ENCODE data around the gene ZC3H12D. TPM values are rescaled to one million over a fixed set of nuclear protein-coding genes. Genes with fewer than 3 reads are reported as not detected.

The ZC3H12D gene
- 0.04 and 0.07 TPM in 2 replicates for total RNA-seq (2014; rRNA removed; shearing (Covaris generic))
- polyA plus RNA-seq (2016; fragmentation: Nextera tagmentation; extraction: Ambion mirVana): not detected in 2 replicates
- long read RNA-seq: 0 reads

- no peaks in the 10 kb centered on the region for H3K36me3 ChIP-seq (ENCODE audit: insufficient read depth)
- Mint-ChIP-seq H3K9me3 (no peaks in the 10 kb centered on the region), H3K4me3 (no peak within 1 kb of the TSS), H3K36me3 (ENCODE audit: low read depth) (no peaks in the 10 kb centered on the region), H3K27ac (no peak within 1 kb of the TSS), H3K4me1 (peaks cover 11% of the 10 kb centered on the region), H3K27me3 (ENCODE audit: insufficient read depth, low read depth, poor library complexity) (peaks cover 6% of the 10 kb centered on the region)
- no peak within 1 kb of the TSS for H3K27ac ChIP-seq (ENCODE audit: low read depth)
- no peak within 1 kb of the TSS for H3K4me3 ChIP-seq
- ATAC-seq (peak; percentile 49), DNase-seq (ENCODE audit: low spot score) (no peak)
- TF ChIP-seq CREB1 (CRISPR knock-in tag; IDR thresholded peaks at IDR 0.05; ENCODE audit: low read depth): no peak
- no peak for TF ChIP-seq ZNF331 (CRISPR knock-in tag; IDR thresholded peaks at IDR 0.05; ENCODE audit: low read depth)
- no peak for TF ChIP-seq NANOG (IDR thresholded peaks at IDR 0.05; ENCODE audit: borderline replicate concordance)
- no peaks in the 10 kb centered on the region for H4K20me1 ChIP-seq (replicated peaks; ENCODE audit: insufficient read depth)
- no peaks in the 10 kb centered on the region for H3F3A ChIP-seq (replicated peaks; ENCODE audit: low read depth)
- no peaks in the 10 kb centered on the region for H3K4me1 ChIP-seq (ENCODE audit: insufficient read depth)
- H3K9me2 ChIP-seq (ENCODE audit: insufficient read depth): no peaks in the 10 kb centered on the region
- no peaks in the 10 kb centered on the region for H3K79me2 ChIP-seq (replicated peaks; ENCODE audit: insufficient read depth)
- H3K4me2 ChIP-seq: no peak within 1 kb of the TSS
- H3K27me3 ChIP-seq (ENCODE audit: insufficient read depth): no peaks in the 10 kb centered on the region
- peak within 1 kb of the TSS; percentile 72 for H2AFZ ChIP-seq
Observed at GRCh38 chr6:149484733-149485700, at the start of gene ZC3H12D. ZC3H12D (minus strand) TSS chr6:149485014; CDS start chr6:149474543, 10,471 bp downstream.

GRCh38 chr6:149529650-149530049 lies 44.8 kb upstream of the ZC3H12D start:
- Mint-ChIP-seq H3K36me3 (ENCODE audit: low read depth) (peaks cover 37% of the 10 kb centered on the region), H3K4me1 (no peaks in the 10 kb centered on the region), H3K27ac (no peak overlapping the region), H3K27me3 (ENCODE audit: insufficient read depth, low read depth, poor library complexity) (peaks cover 5% of the 10 kb centered on the region), H3K4me3 (no peak overlapping the region), H3K9me3 (no peaks in the 10 kb centered on the region)
- no peak overlapping the region for H3K27ac ChIP-seq (ENCODE audit: low read depth)
- no peaks in the 10 kb centered on the region for H3K9me2 ChIP-seq (ENCODE audit: insufficient read depth)
- ATAC-seq (no peak), DNase-seq (ENCODE audit: low spot score) (no peak)
- H4K20me1 ChIP-seq (replicated peaks; ENCODE audit: insufficient read depth): 0 out of 2 replicates have a peak, but pooled peaks cover 2% of the 10 kb centered on the region
- no peaks in the 10 kb centered on the region for H3K79me2 ChIP-seq (replicated peaks; ENCODE audit: insufficient read depth)
- no peak overlapping the region for H3K4me3 ChIP-seq
- no peaks in the 10 kb centered on the region for H3F3A ChIP-seq (replicated peaks; ENCODE audit: low read depth)
- H3K27me3 ChIP-seq (ENCODE audit: insufficient read depth): no peaks in the 10 kb centered on the region
- H3K4me1 ChIP-seq (ENCODE audit: insufficient read depth): no peaks in the 10 kb centered on the region
- no peak overlapping the region for H3K4me2 ChIP-seq
- H3K36me3 ChIP-seq (ENCODE audit: insufficient read depth): peaks cover 38% of the 10 kb centered on the region
- no peak overlapping the region for H2AFZ ChIP-seq
- TF ChIP-seq ZNF331 (CRISPR knock-in tag; IDR thresholded peaks at IDR 0.05; ENCODE audit: low read depth) (no peak), NANOG (IDR thresholded peaks at IDR 0.05; ENCODE audit: borderline replicate concordance) (no peak), CREB1 (CRISPR knock-in tag; IDR thresholded peaks at IDR 0.05; ENCODE audit: low read depth) (no peak), EZH2phosphoT487 (IDR thresholded peaks at IDR 0.05; ENCODE audit: unreplicated experiment) (no peak), CTCF (conservative IDR thresholded peaks at IDR 0.05; ENCODE audit: low read depth in 2 of 2) (no peak), REST (IDR thresholded peaks at IDR 0.05; ENCODE audit: unreplicated experiment) (no peak), JUNB (IDR thresholded peaks at IDR 0.05; ENCODE audit: unreplicated experiment) (no peak), ETS1 (IDR thresholded peaks at IDR 0.05) (no peak), ZNF114 (CRISPR knock-in tag; IDR thresholded peaks at IDR 0.05) (no peak), POLR2AphosphoS5 (IDR thresholded peaks at IDR 0.05; ENCODE audit: low read depth) (no peak), STAT1 (IDR thresholded peaks at IDR 0.05; ENCODE audit: unreplicated experiment) (no peak)
